Ishikawa (cell line): Measurements from ENCODE around the gene TBC1D5.

Experiments used
- CEBPB ChIP-seq: IDR thresholded peaks from 2 replicates; pipeline ENCODE4 v1.6.1; 2012
- CREB1 ChIP-seq: IDR thresholded peaks from 2 replicates; pipeline ENCODE4 v1.6.1; 2012; ENCODE audit warnings: low read depth
- EGR1 ChIP-seq: IDR thresholded peaks from 2 replicates; pipeline ENCODE4 v1.6.1; 2012
- EP300 ChIP-seq: IDR thresholded peaks from 2 replicates; pipeline ENCODE4 v1.6.1; 2012; ENCODE audit warnings: borderline replicate concordance
- FOXM1 ChIP-seq: IDR thresholded peaks from 2 replicates; pipeline ENCODE4 v1.6.1; 2012; ENCODE audit warnings: low read depth, borderline replicate concordance
- MAX ChIP-seq: IDR thresholded peaks from 2 replicates; pipeline ENCODE4 v1.6.1; 2012
- NFIC ChIP-seq: IDR thresholded peaks from 2 replicates; pipeline ENCODE4 v1.6.1; 2012
- RAD21 ChIP-seq: IDR thresholded peaks from 2 replicates; pipeline ENCODE4 v1.6.1; 2012; ENCODE audit warnings: low read depth
- REST ChIP-seq: IDR thresholded peaks from 2 replicates; pipeline ENCODE4 v1.6.1; 2012; ENCODE audit warnings: low read depth, mild to moderate bottlenecking
- TAF1 ChIP-seq: IDR thresholded peaks from 2 replicates; pipeline ENCODE4 v1.6.1; 2012; ENCODE audit warnings: low read depth, mild to moderate bottlenecking
- TCF12 ChIP-seq: IDR thresholded peaks from 2 replicates; pipeline ENCODE4 v1.6.1; 2012; ENCODE audit warnings: low read depth
- TEAD4 ChIP-seq: IDR thresholded peaks from 2 replicates; pipeline ENCODE4 v1.6.1; 2012
- USF1 ChIP-seq: IDR thresholded peaks from 2 replicates; pipeline ENCODE4 v1.6.1; 2012
- YY1 ChIP-seq: IDR thresholded peaks from 2 replicates; pipeline ENCODE4 v1.6.1; 2012; ENCODE audit warnings: low read depth
- ZBTB7A ChIP-seq: IDR thresholded peaks from 2 replicates; pipeline ENCODE4 v1.6.1; 2012; ENCODE audit warnings: low read depth

Gene TBC1D5

GRCh38 chr3:17515445-17516234, 226.8 kb downstream of the TBC1D5 start:
- TF ChIP-seq FOXM1 (no peak), CREB1 (no peak), RAD21 (no peak)

GRCh38 chr3:17514597-17514996, 227.8 kb downstream of the TBC1D5 start:
- TF ChIP-seq REST (no peak), CEBPB (no peak), TEAD4 (no peak), USF1 (no peak)

- no peak for TF ChIP-seq TAF1
- no peak for TF ChIP-seq TCF12
- no peak for TF ChIP-seq FOXM1
- no peak for TF ChIP-seq ZBTB7A
- TF ChIP-seq CEBPB, result no peak
- TF ChIP-seq EGR1, result no peak
- TF ChIP-seq RAD21, result no peak
- TF ChIP-seq MAX, result no peak
- TF ChIP-seq TEAD4, result no peak
- TF ChIP-seq REST, result no peak
- TF ChIP-seq CREB1, result no peak
- no peak for TF ChIP-seq USF1
- TF ChIP-seq YY1, result no peak
Observed at GRCh38 chr3:17510265-17510664, 232.2 kb downstream of the TBC1D5 start.

- TF ChIP-seq YY1, result no peak
Observed at GRCh38 chr3:17508180-17508752, 234.2 kb downstream of the TBC1D5 start.

- TF ChIP-seq MAX, result no peak
- TF ChIP-seq CEBPB, result no peak
- no peak for TF ChIP-seq FOXM1
Observed at GRCh38 chr3:17507480-17507879, 235.0 kb downstream of the TBC1D5 start.

- TF ChIP-seq ZBTB7A (no peak), MAX (no peak), EP300 (no peak), TAF1 (no peak), REST (no peak), YY1 (no peak), CREB1 (no peak), USF1 (no peak), CEBPB (no peak), FOXM1 (no peak), RAD21 (no peak), TEAD4 (no peak), TCF12 (no peak), NFIC (no peak), EGR1 (no peak)
Observed at GRCh38 chr3:17505856-17506255, 236.6 kb downstream of the TBC1D5 start.
